Cardiac ventricle fibroblast (primary cell): ENCODE results near the gene NAPEPLD. TPM values are rescaled to one million over a fixed set of nuclear protein-coding genes. Genes with fewer than 3 reads are reported as not detected.

ENCODE experiments used
- total RNA-seq: library from RNA; depleted of rRNA; stranded (reverse); fragments of >200 nt; gene quantifications from 2 replicates; pipeline ENCODE4 v1.2.3, GENCODE V29; 2015

The NAPEPLD gene
- 11.2 and 12.5 TPM in 2 replicates for total RNA-seq

GRCh38 chr7:103148994-103149807 lies at the start of gene NAPEPLD:
Gene NAPEPLD, minus strand, starts transcription at chr7:103149099. Its CDS starts 20,323 bp downstream, at chr7:103128776.

GRCh38 chr7:103074519-103075336 lies 74.2 kb downstream of the NAPEPLD start, which contains the start of the genes ARMC10 and FBXL13:
Gene ARMC10, plus strand, starts transcription at chr7:103075140. Its CDS starts 133 bp downstream, at chr7:103075273.
Gene FBXL13, minus strand, starts transcription at chr7:103074796.

Other genes starting within 250 kb of the NAPEPLD start
- gene LRRC17, start 236.1 kb downstream of the NAPEPLD start, total RNA-seq: 229 and 230 TPM in 2 replicates
- gene FBXL13, start 74.3 kb downstream of the NAPEPLD start, total RNA-seq: 1.00 and 4.4 TPM in 2 replicates
- gene ARMC10, start 74.0 kb downstream of the NAPEPLD start, total RNA-seq: 32.1 and 34.9 TPM in 2 replicates
- 57.3 and 61.1 TPM in 2 replicates for gene PMPCB, start 148.3 kb upstream of the NAPEPLD start, total RNA-seq
- 11.8 and 13.0 TPM in 2 replicates for gene DNAJC2, start 195.7 kb upstream of the NAPEPLD start, total RNA-seq
- gene PSMC2, start 198.5 kb upstream of the NAPEPLD start, total RNA-seq: 123 and 146 TPM in 2 replicates